HPDE6-E6E7 (cell line): ENCODE data around the gene OR1D2.
"Not testable (repeated sequence)": the region's sequence is repeated elsewhere in the genome, so short reads cannot be mapped to it uniquely, and the experiment has no call there.

Experiments
- DNase-seq: peaks from one replicate; pipeline ENCODE4 v3.0.0; 2011; ENCODE audit warnings: missing footprints; ENCODE audit errors: extremely low spot score

The OR1D2 gene

GRCh38 chr17:3104322-3104721 lies at the start of gene OR1D2:
TSS of gene OR1D2 (minus strand) at chr17:3104422. CDS start at chr17:3092996, 11,426 bp downstream.
- DNase-seq: no peak

GRCh38 chr17:3137494-3137893 lies 33.3 kb upstream of the OR1D2 start:
- not testable (repeated sequence) for DNase-seq

GRCh38 chr17:3127451-3127850 lies 23.2 kb upstream of the OR1D2 start, which contains the start of gene OR1G1:
TSS of gene OR1G1 (minus strand) at chr17:3127551. CDS start at chr17:3127551, 0 bp downstream.
- DNase-seq: no peak

- not testable (repeated sequence) for DNase-seq
Observed at GRCh38 chr17:3073850-3074249, 30.4 kb downstream of the OR1D2 start.

GRCh38 chr17:3065192-3065591 lies 39.0 kb downstream of the OR1D2 start:
- not testable (repeated sequence) for DNase-seq

GRCh38 chr17:3063507-3063906 lies 40.7 kb downstream of the OR1D2 start, which contains the start of gene OR1D5:
TSS of gene OR1D5 (minus strand) at chr17:3063607. CDS start at chr17:3063607, 0 bp downstream.
- DNase-seq: not testable (repeated sequence)

- DNase-seq: not testable (repeated sequence)
Observed at GRCh38 chr17:3062824-3063377, 41.3 kb downstream of the OR1D2 start.

GRCh38 chr17:3054868-3055267 lies 49.4 kb downstream of the OR1D2 start:
- DNase-seq: not testable (repeated sequence)

- DNase-seq: no peak
Observed at GRCh38 chr17:3049705-3050295, 54.4 kb downstream of the OR1D2 start.

- peak; percentile 99 for DNase-seq
Observed at GRCh38 chr17:3048727-3049471, 55.3 kb downstream of the OR1D2 start.

- DNase-seq: no peak
Observed at GRCh38 chr17:3046753-3047152, 57.5 kb downstream of the OR1D2 start.

GRCh38 chr17:3043737-3044365 lies 60.4 kb downstream of the OR1D2 start:
- DNase-seq: no peak

GRCh38 chr17:3040882-3041281 lies 63.3 kb downstream of the OR1D2 start:
- DNase-seq: no peak

GRCh38 chr17:3039736-3040135 lies 64.5 kb downstream of the OR1D2 start:
- DNase-seq: no peak

GRCh38 chr17:3038941-3039340 lies 65.3 kb downstream of the OR1D2 start:
- DNase-seq: no peak
